Nephron progenitor cell (in vitro differentiated cells): Measurements from ENCODE around the gene PLCB4.
A peak's percentile ranks its signal among the peaks of the same experiment; 100 is the strongest.

ENCODE experiments used
- DNase-seq: peaks from one replicate; pipeline ENCODE4 v3.0.0; 2021
- H3K27ac Mint-ChIP-seq: 2 replicates; pipeline ENCODE4 v1.8.0; 2021; ENCODE audit warnings: mild to moderate bottlenecking, moderate library complexity, mixed read lengths
- H3K27me3 Mint-ChIP-seq: 2 replicates; pipeline ENCODE4 v1.8.0; 2021; ENCODE audit warnings: mild to moderate bottlenecking, low read depth, mixed read lengths; ENCODE audit not compliant: poor library complexity
- H3K36me3 Mint-ChIP-seq: 2 replicates; pipeline ENCODE4 v1.8.0; 2021; ENCODE audit warnings: low read depth, mixed read lengths
- H3K4me1 Mint-ChIP-seq: 2 replicates; pipeline ENCODE4 v1.8.0; 2021; ENCODE audit warnings: mixed read lengths
- H3K4me3 Mint-ChIP-seq: 2 replicates; pipeline ENCODE4 v1.8.0; 2021; ENCODE audit warnings: mild to moderate bottlenecking, moderate library complexity, mixed read lengths
- H3K9me3 Mint-ChIP-seq: 2 replicates; pipeline ENCODE4 v1.8.0; 2021; ENCODE audit warnings: mild to moderate bottlenecking, moderate library complexity, mixed read lengths
- CTCF ChIP-seq: fragments of 200-600 bp; sonication (generic); IDR thresholded peaks from 2 replicates; pipeline ENCODE4 v1.5.0; 2021; ENCODE audit warnings: antibody characterized with exemption

Gene PLCB4

GRCh38 chr20:9200196-9200595 lies 131.3 kb downstream of the PLCB4 start:
- no peak for TF ChIP-seq CTCF
- Mint-ChIP-seq H3K27ac (peak overlapping the region; percentile 72), H3K4me3 (no peak overlapping the region), H3K4me1 (peaks cover 42% of the 10 kb centered on the region), H3K9me3 (no peaks in the 10 kb centered on the region), H3K27me3 (peaks cover 3% of the 10 kb centered on the region), H3K36me3 (peaks cover 8% of the 10 kb centered on the region)
- DNase-seq, result no peak

GRCh38 chr20:9200620-9201019 lies 131.7 kb downstream of the PLCB4 start:
- peak overlapping the region; percentile 72 for H3K27ac Mint-ChIP-seq
- H3K36me3 Mint-ChIP-seq, result peaks cover 8% of the 10 kb centered on the region
- no peak for TF ChIP-seq CTCF
- no peak overlapping the region for H3K4me3 Mint-ChIP-seq
- no peaks in the 10 kb centered on the region for H3K9me3 Mint-ChIP-seq
- DNase-seq, result no peak
- H3K27me3 Mint-ChIP-seq, result peaks cover 3% of the 10 kb centered on the region
- H3K4me1 Mint-ChIP-seq, result peaks cover 40% of the 10 kb centered on the region

GRCh38 chr20:9202420-9203080 lies 133.7 kb downstream of the PLCB4 start:
- H3K4me3 Mint-ChIP-seq, result no peak overlapping the region
- peaks cover 33% of the 10 kb centered on the region for H3K4me1 Mint-ChIP-seq
- TF ChIP-seq CTCF, result no peak
- H3K27me3 Mint-ChIP-seq, result no peaks in the 10 kb centered on the region
- no peak for DNase-seq
- no peaks in the 10 kb centered on the region for H3K9me3 Mint-ChIP-seq
- H3K36me3 Mint-ChIP-seq, result no peaks in the 10 kb centered on the region
- no peak overlapping the region for H3K27ac Mint-ChIP-seq

GRCh38 chr20:9203081-9203447 lies 134.2 kb downstream of the PLCB4 start:
- H3K4me1 Mint-ChIP-seq, result peaks cover 33% of the 10 kb centered on the region
- no peaks in the 10 kb centered on the region for H3K27me3 Mint-ChIP-seq
- no peaks in the 10 kb centered on the region for H3K9me3 Mint-ChIP-seq
- peak overlapping the region; percentile 32 for H3K27ac Mint-ChIP-seq
- no peak for DNase-seq
- H3K4me3 Mint-ChIP-seq, result no peak overlapping the region
- H3K36me3 Mint-ChIP-seq, result no peaks in the 10 kb centered on the region
- TF ChIP-seq CTCF, result no peak

- Mint-ChIP-seq H3K27ac (no peak overlapping the region), H3K9me3 (no peaks in the 10 kb centered on the region), H3K4me3 (no peak overlapping the region), H3K4me1 (peaks cover 33% of the 10 kb centered on the region), H3K27me3 (no peaks in the 10 kb centered on the region), H3K36me3 (peaks cover 9% of the 10 kb centered on the region)
- no peak for DNase-seq
- no peak for TF ChIP-seq CTCF
Measured at GRCh38 chr20:9204979-9205378, 136.1 kb downstream of the PLCB4 start.

GRCh38 chr20:9206486-9206885 lies 137.6 kb downstream of the PLCB4 start:
- Mint-ChIP-seq H3K4me1 (peaks cover 31% of the 10 kb centered on the region), H3K36me3 (peaks cover 9% of the 10 kb centered on the region), H3K9me3 (no peaks in the 10 kb centered on the region), H3K27me3 (no peaks in the 10 kb centered on the region), H3K27ac (no peak overlapping the region), H3K4me3 (no peak overlapping the region)
- TF ChIP-seq CTCF, result no peak
- no peak for DNase-seq
